CD4-positive, alpha-beta T cell treated with Interleukin-12 subunit alpha and Interleukin-12 subunit beta, for 1 hour (primary cell): Measurements from ENCODE around the gene ASCC3.

Source experiments
- DNase-seq: peaks from one replicate; pipeline ENCODE4 v3.0.0-alpha.2; 2020

Gene ASCC3

DNA sequence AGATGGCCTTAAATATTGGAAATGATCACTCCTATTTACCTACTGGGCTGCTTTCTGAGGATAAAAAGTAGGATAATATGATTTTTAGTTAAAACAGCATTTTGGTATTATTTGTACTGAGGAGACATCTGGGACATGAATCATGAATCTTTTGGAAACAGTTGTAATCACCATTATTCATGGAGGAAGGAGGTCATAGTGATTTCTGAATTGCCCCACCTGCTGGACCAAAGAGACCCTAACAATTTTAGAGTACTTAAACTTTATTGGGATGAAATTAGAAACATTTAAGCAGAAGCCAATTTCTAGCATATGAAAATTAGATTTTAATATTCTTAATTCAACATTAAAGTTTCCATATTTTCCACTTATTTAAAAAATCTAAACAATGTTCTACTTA lies 308.0 kb downstream of the ASCC3 start:
- DNase-seq, result no peak

- no peak for DNase-seq
Observed at GRCh38 chr6:100568255-100568654, 312.9 kb downstream of the ASCC3 start.

GRCh38 chr6:100566563-100566962 lies 314.6 kb downstream of the ASCC3 start:
- DNase-seq, result no peak

DNA sequence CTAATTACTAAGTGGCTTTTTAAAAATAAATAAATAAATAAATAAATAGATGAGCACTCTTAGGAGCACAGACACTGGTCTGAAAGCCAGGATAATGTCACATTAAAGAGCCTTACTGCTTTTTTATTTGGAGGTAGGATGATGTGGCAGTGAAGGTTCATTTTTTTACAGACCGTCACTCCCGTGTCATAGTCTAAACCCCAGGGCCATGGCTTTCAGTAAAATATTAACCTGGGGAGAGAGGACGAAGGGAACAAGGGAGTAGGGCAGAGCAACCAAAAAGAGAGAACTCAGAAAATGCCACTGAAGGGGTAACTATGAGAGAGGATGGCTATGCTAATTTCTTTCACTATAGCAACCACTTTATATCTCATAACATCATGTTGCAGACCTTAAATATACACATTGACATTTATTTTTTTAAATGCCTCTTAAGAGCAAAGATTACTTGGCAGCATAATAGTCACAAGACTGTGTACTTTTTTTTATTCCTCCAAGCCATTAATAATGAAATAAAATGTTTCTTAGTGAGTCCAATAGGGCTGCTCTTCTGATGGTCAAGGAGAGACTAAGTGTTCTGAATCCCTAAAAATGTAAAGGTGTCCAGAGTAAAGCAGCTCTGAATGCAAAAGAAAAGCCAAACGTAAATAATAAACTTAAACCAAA lies 315.6 kb downstream of the ASCC3 start:
- no peak for DNase-seq

- no peak for DNase-seq
Observed at GRCh38 chr6:100559859-100560258, 321.3 kb downstream of the ASCC3 start.

DNA sequence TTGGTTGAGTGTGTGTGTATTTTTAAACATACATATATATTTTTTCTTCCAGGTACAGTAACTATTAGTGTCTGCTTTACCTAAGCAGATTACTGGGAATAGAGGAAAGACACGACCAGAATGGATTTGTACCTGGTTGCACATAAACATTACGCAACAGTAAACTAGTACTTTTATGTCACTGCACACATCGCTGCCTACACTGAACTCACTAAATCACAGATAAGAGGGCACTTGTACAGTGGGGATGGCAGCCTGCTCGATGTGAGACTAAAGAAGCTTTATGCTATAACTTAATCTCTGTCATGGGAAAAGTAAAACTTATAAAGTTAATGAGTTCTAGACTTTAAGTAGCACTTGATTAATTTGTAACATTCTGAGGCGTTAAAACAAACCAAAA lies 326.9 kb downstream of the ASCC3 start:
- no peak for DNase-seq

DNA sequence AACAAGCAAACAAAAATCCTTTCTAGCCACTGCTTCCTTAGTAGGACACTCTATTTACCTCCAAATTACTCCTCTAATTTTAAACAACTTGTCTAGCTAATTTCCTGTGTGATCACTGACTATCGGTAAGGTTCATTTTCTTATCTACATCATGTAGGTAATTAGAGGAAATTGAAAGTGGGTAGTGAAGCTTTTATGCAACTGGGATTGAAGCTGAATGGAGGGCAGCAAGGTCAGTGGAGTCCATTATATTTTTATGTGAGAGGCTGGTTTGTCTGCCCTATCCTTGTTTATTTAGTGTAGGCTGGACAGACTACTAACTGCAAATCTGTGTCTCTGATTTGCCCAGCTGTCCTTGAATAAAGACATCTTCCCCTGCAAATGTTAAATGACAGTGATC lies 327.9 kb downstream of the ASCC3 start:
- DNase-seq, result no peak

DNA sequence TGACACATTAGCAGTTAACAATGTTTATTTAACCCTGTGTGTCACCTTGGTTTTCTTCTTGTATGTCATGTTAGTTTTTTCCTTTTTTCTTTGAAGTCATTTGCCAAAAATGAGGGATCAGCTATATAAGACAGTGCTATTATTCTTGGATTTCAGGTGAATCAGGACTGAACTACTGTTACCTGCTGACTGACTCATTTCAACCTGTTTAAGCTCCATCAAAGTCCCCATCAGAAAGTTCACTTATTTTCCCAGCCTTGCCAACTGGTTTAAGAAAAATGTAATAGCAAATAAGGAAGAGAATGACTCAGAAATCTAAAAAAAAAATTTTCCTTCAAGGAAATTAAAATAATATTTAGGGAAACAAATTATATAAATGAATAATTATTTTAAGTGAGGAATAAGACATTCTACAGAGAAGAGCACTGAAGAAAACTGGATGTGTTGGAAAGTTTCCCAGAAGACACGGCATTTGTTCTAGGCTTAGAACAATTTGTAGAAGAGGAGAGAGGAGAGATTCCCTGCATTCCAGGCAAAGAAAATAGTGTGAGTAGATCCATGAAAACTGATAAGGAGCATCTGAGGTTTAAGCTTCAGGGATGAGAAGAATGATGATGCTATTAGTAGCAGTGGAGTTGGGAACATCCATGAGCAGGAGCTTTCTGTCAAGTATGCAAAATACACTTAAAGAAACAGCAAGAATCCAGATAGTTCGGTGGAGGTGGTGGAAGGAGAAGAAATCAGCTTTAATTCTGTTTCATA lies 331.5 kb downstream of the ASCC3 start:
- no peak for DNase-seq

DNA sequence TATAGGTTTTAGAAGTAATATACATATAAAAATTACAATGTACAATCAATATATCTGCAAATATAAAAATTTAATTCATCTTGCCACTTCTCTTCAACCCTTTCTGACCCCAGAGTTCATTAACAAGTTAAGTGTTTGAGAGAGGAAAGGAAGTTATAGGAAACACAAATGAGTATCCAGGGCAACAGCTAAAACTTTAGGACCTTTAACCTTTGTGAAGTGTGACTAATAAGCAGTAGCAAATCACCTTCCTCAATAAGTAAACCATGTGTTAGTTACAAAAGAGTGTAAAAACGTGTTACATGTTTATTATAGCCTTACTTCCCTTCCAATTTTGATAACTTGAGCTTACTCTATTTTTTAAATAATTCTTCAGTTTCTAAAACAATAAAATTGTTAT lies 343.0 kb downstream of the ASCC3 start:
- no peak for DNase-seq

DNA sequence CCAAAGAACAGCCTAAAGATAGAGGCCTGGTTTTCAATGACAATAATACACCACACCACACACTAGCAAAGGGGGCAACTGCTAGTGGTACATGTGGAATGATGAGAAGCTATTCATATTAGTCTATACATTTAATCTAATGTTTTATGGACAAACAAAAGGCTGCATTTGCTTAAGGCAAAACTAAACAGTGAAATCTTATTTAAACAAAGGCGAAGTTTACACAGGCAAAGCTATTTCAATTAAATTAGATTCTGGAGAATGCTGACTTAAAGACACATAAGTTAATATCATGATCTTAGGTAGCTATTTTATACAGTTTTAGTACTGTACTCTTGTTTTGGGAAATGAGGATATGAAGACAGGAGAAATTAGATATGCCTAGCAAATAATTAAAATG lies 362.5 kb downstream of the ASCC3 start:
- DNase-seq, result no peak

- no peak for DNase-seq
Observed at GRCh38 chr6:100517633-100518032, 363.5 kb downstream of the ASCC3 start.

DNA sequence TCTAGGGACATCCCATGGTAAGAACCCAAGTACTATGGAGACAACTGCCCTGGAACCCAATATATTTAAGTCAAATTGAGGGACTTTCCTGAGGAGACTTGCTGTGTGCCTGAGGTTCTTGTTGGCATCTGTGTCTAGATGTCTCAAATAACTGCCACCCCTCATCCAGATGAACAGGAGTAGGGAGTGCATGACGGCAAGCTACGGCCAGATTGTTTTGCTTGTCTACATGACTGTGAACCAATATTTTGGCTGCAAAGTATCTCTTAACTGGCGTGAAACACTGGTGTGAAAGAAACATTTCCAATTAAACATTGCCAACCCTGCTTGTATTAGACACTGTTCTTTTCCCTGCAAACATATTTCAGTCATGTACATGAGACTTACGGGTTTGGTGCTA lies 364.0 kb downstream of the ASCC3 start:
- no peak for DNase-seq

- no peak for DNase-seq
Observed at GRCh38 chr6:100514660-100515059, 366.5 kb downstream of the ASCC3 start.

DNA sequence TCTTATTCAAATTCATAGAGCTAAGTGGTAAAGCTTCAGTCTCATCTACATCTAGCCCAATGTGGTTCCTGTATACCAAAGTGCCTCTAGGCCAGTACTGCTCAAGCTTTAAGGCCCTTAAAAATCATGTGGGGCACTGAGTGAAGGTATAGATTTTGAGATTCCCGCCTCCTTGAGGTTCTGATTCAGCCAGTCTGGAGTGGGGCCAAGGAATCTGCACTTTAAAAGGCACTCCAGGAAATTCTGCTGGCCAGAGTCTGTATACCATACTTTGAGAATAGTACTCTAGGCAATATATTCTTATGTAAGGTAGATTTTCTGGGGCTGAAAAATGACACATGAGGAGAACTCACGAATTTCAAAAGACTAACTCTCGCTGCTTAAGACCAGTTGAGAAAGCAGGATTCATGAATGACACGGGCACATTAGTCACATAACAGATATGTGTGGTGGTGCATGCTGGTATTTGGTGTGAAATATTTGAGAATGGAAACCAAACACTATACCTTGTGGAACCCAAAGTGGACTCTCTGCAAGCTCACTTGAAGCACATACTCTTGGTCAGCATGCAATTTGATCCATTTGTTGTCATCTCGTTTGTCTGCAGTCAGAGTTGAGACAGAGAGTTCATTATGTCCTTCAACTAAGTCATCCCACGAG lies 368.8 kb downstream of the ASCC3 start:
- no peak for DNase-seq

DNA sequence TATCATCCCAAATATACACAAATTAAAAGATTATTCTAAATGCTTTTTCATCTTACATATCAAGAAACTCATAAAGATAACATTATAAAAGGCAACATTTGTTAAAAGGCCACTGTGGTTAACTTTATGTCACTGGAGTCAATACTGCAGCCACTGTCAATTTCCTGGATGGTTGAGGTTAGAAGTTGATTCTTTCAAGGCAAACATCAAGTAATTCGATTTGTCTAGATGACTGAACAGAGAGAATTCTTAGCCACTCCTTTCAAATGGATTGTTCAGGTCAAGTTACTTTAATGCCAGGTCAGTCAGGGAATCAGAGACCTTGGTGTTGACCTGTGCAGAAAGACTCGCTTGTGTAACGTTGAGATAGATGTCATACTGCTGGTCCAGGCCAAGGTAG lies 372.0 kb downstream of the ASCC3 start:
- no peak for DNase-seq

GRCh38 chr6:100506651-100507050 lies 374.5 kb downstream of the ASCC3 start:
- no peak for DNase-seq

DNA sequence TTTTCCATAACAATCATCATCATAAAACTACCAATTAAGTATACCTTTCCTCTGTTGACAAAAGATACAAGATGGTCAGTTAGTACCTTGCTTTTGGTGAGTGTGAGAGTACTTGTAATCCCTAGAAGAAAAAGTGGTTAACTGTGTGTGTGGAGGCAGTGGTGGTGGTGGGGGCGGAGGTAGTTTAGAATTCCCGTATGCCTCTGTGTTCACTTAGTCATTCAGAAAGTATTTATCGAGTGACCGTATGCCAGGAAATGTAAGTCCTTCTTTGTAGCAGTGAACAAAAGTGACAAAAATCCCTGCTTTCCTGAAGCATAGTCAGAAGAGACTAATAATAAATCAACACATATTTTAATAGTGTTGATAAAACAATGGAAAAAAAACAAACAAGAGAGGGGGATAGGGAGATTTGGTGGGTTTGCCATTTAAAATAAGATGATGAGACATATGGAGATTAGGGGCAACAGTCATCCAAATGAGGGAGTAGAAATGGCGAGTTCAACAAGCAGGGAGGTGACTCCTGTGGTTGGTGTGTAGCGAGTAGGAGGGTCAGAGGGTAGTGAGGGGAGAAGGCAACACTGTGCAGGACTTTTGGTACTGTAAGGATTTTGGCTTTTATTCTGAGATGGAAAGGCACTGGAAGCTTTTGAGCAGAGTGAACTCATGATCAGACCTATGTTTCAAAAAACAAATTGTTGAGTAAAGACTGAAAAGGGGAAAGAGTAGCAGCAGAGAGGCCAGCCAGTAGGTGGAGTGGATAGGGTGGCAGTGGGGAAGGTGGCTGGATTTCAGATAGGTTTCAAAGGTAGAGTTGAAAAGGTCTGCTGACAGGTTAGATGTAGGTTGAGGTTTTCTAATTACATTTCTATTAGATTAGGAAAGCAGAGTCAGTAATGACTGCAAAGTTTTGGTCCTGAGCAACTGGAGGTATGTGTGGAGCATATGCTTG lies 376.1 kb downstream of the ASCC3 start:
- no peak for DNase-seq

- no peak for DNase-seq
Observed at GRCh38 chr6:100503043-100503705, 378.0 kb downstream of the ASCC3 start.

GRCh38 chr6:100493206-100493888 lies 387.8 kb downstream of the ASCC3 start:
- DNase-seq, result no peak

DNA sequence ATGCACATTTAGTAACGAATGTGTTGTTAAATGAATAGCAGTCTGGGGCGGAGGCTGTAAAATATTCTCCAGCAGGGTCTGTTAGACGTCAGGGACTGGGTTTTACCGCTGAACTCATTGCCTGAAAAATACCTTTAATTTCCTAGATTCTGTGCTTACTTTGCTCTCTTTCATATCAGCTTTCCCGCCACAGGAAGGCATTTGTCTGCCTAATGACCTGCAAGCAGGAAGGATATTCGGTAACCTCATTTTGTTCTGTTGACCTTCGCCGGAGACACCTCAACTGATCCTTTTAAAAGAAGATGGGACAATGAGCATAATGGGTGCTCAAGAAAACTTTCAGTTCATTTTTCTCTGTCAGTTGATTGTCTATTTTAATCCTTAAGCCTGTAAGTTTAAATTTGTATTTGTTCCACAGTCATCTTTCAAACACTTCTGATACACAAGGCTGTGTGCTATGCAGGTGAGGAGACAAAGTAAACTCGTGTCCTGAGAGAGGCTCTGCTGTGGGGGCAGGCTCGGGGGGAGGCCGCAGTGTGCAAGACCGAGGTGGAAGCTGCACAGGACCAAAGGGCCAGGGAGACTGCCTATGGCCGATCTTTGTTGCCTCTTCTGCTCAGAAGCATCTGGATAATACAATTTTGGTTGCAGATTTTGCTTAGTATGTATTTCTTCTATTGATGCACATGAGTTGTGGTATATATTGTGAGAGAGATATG lies 389.0 kb downstream of the ASCC3 start:
- DNase-seq, result no peak

- no peak for DNase-seq
Observed at GRCh38 chr6:100490065-100490464, 391.1 kb downstream of the ASCC3 start.
